Suprapubic skin (tissue), 4 donors: ENCODE measurements around the gene UBASH3A. TPM values are rescaled to one million over a fixed set of nuclear protein-coding genes. Genes with fewer than 3 reads are reported as not detected.

Experiments used
- DNase-seq, 2 donors: peaks; one replicate each; pipeline ENCODE4 v3.0.0-alpha.2; 2019; ENCODE audit warnings: low spot score in 2 of 2
- H3K27ac ChIP-seq: fragments of 200-600 bp; sonication (generic); one replicate; pipeline ENCODE4 v1.5.1; 2019
- H3K27me3 ChIP-seq: fragments of 200-600 bp; sonication (generic); one replicate; pipeline ENCODE4 v1.5.1; 2019
- H3K36me3 ChIP-seq: fragments of 200-600 bp; sonication (generic); one replicate; pipeline ENCODE4 v1.5.1; 2019
- H3K4me1 ChIP-seq: fragments of 200-600 bp; sonication (generic); one replicate; pipeline ENCODE4 v1.5.1; 2019
- H3K4me3 ChIP-seq: fragments of 200-600 bp; sonication (generic); one replicate; pipeline ENCODE4 v1.5.1; 2019; ENCODE audit warnings: mild to moderate bottlenecking
- H3K9me3 ChIP-seq: fragments of 200-600 bp; sonication (generic); one replicate; pipeline ENCODE4 v1.5.1; 2019
- EP300 ChIP-seq: sonication (generic); formaldehyde crosslinking; IDR thresholded peaks from one replicate; pipeline ENCODE4 v1.6.1; 2017; ENCODE audit warnings: antibody characterized with exemption
- POLR2A ChIP-seq, 2 donors: fragments of 450-650 bp; IDR thresholded peaks; one replicate each; pipeline ENCODE4 v1.6.1; 2017; ENCODE audit warnings: antibody characterized with exemption in 2 of 2, mild to moderate bottlenecking in 2 of 2, moderate library complexity in 2 of 2
- POLR2AphosphoS5 ChIP-seq, 3 donors: sonication (generic); formaldehyde crosslinking; IDR thresholded peaks; one replicate each; pipeline ENCODE4 v1.6.1; 2017; ENCODE audit warnings: antibody characterized with exemption in 3 of 3
- WGBS: methylation state at CpG from one replicate; pipeline ENCODE4 v1.1.5; 2018; 5-methylcytosine and 5-hydroxymethylcytosine counted together
- total RNA-seq, 4 donors: library from RNA; depleted of rRNA; stranded (reverse); fragments of >200 nt; gene quantifications; one replicate each; pipeline ENCODE4 v1.1.0, GENCODE V29; 2016
- TF ChIP-seq, protein P1 (sequence below), 2 donors: fragments of 200-600 bp in 1 of 2; fragments of 450-650 bp in 1 of 2; sonication (generic) in 1 of 2; IDR thresholded peaks; one replicate each; pipeline ENCODE4 v1.5.1; 2016 to 2019; ENCODE audit warnings: antibody characterized with exemption in 2 of 2, mild to moderate bottlenecking in 1 of 2, moderate library complexity in 1 of 2

UBASH3A gene
- total RNA-seq, 4 donors from 2014 or later: 0.36 to 1.0 (median 0.47) TPM; not detected in 1

DNA sequence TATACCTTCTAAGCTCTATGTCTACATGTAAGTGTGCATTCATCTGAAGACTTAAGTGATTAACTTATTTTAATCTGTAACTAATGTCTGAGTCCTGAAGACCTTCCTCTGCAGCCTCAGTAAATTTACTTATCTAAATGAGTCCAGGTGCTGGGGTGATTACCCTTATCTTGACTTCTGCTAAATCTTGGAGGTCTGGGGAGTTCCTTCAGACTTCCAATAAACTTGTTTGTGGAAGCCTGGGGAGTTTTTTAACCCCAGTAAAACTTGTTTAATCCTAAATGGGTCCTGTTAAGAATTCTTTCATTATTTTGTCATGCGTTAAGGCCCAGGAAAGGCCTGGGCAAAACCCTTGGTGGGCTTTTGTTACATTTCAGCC lies 55.4 kb downstream of the UBASH3A start:
- Histone ChIP-seq H3K27ac (no peak overlapping the region), H3K4me1 (peaks cover 2% of the 10 kb centered on the region), H3K36me3 (no peaks in the 10 kb centered on the region), H3K9me3 (no peaks in the 10 kb centered on the region), H3K27me3 (no peaks in the 10 kb centered on the region), H3K4me3 (no peak overlapping the region)
- no peak for DNase-seq
- no peak for TF ChIP-seq POLR2A (IDR thresholded peaks at IDR 0.05)
- TF ChIP-seq EP300: no peak
- TF ChIP-seq, protein P1, sequence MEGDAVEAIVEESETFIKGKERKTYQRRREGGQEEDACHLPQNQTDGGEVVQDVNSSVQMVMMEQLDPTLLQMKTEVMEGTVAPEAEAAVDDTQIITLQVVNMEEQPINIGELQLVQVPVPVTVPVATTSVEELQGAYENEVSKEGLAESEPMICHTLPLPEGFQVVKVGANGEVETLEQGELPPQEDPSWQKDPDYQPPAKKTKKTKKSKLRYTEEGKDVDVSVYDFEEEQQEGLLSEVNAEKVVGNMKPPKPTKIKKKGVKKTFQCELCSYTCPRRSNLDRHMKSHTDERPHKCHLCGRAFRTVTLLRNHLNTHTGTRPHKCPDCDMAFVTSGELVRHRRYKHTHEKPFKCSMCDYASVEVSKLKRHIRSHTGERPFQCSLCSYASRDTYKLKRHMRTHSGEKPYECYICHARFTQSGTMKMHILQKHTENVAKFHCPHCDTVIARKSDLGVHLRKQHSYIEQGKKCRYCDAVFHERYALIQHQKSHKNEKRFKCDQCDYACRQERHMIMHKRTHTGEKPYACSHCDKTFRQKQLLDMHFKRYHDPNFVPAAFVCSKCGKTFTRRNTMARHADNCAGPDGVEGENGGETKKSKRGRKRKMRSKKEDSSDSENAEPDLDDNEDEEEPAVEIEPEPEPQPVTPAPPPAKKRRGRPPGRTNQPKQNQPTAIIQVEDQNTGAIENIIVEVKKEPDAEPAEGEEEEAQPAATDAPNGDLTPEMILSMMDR (IDR thresholded peaks at IDR 0.05): no peak
- TF ChIP-seq POLR2AphosphoS5 (IDR thresholded peaks at IDR 0.05): no peak
- 100% methylated on average over 1 of the region's 1 CpG for WGBS

DNA sequence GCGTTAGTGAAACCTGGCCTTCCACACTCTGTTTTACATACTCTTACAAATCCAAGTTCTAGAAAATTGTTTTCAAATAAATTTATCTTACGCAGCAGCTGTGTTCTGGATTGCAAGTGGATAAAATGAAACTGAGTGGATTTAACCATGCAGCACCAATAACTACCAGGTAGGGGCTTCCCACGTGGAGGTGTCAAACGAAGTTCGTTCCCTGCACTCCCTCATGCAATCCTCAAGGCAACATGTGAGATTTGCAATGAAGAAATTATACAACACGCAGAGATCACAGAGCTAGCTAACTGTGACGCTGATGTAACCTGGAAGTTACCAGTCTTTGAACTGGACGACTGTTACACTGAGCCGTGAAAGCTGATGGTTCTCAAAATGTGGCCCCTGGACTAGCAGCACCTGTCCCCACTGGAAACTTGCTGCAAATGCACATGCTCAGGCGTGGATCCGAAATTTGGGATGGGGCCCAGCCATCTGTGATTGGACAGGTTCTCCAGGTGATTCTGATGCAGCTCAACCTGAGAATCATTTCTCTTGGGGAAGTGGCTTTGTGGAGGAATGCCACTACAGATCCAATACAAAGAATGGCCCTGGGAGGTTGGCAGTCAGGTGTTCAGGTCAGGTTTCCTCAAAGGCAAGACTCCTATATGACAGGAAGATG lies 56.0 kb downstream of the UBASH3A start:
- WGBS: 87% methylated on average over 11 of the region's 11 CpGs
- H3K27ac ChIP-seq: no peak overlapping the region
- no peak overlapping the region for H3K4me3 ChIP-seq
- H3K36me3 ChIP-seq: no peaks in the 10 kb centered on the region
- peaks cover 3% of the 10 kb centered on the region for H3K4me1 ChIP-seq
- H3K27me3 ChIP-seq: no peaks in the 10 kb centered on the region
- DNase-seq: peak; percentile 15 to 43
- H3K9me3 ChIP-seq: no peaks in the 10 kb centered on the region
- no peak for TF ChIP-seq EP300
- TF ChIP-seq, protein P1 (IDR thresholded peaks at IDR 0.05): no peak

DNA sequence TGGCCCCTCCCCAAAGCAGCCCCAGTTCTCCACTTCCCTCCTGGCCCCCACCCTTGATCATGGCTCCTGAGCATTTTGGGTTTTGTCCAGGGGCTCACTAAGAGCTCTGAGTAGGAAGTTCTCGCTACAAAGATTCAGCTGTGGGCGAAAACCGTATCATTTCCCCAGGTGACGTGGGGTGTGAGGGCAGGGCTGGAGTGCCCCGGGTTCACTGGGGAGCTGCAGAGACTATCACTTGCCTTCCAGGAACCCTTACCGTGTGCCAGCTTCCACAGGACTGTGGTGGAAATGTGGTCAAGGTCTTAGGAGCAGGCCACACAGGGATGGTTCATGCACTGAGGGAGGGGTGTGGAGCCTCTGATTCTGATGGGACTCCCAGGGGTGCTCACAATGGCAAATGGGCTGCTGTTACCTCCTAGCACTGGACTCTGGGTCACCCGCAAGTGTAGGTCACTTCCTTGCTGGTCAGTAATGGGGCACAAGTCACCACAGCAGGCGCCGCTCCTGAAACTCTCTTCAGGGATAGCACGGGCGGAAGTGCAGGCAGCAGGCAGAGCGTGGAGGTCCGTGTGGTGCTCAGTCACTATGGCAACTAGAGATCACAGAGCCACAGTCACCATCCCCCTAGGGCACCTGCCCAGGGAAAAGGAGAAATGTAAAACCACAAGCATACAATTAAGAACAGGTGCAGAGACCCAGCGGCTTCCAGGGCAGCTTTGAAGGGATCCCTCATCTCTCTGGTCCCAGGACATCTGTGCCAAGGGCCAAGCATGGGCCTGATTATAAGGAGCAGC lies 56.9 kb downstream of the UBASH3A start:
- TF ChIP-seq POLR2A (IDR thresholded peaks at IDR 0.05): no peak
- no peak for TF ChIP-seq EP300
- no peak for TF ChIP-seq POLR2AphosphoS5 (IDR thresholded peaks at IDR 0.05)
- TF ChIP-seq, protein P1 (IDR thresholded peaks at IDR 0.05): no peak
- no peaks in the 10 kb centered on the region for H3K9me3 ChIP-seq
- H3K4me1 ChIP-seq: peaks cover 3% of the 10 kb centered on the region
- H3K27ac ChIP-seq: no peak overlapping the region
- 76% methylated on average over 14 of the region's 14 CpGs for WGBS
- no peak overlapping the region for H3K4me3 ChIP-seq
- H3K36me3 ChIP-seq: no peaks in the 10 kb centered on the region
- peak; percentile 31 to 53 for DNase-seq
- H3K27me3 ChIP-seq: no peaks in the 10 kb centered on the region

DNA sequence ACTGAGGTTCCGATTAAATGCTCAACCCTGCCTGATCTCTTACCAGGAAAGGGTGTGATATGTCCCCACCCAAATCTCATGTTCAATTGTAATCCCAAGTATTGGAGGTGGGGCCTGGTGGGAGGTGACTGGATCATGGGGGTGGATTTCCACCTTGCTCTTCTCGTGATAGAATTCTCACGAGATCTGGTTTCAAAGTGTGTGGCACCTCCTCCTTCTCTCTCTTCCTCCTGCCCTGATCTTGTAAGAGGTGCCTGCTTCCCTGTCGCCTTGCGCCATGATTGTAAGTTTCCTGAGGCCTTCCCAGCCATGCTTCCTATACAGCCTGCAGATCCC lies 57.5 kb downstream of the UBASH3A start:
- TF ChIP-seq EP300: no peak
- no peak for TF ChIP-seq POLR2A (IDR thresholded peaks at IDR 0.05)
- TF ChIP-seq POLR2AphosphoS5 (IDR thresholded peaks at IDR 0.05): no peak
- TF ChIP-seq, protein P1 (IDR thresholded peaks at IDR 0.05): no peak
- no peaks in the 10 kb centered on the region for H3K36me3 ChIP-seq
- WGBS: 84% methylated on average over 5 of the region's 5 CpGs
- no peak overlapping the region for H3K27ac ChIP-seq
- peak; percentile 17 to 18 for DNase-seq
- no peaks in the 10 kb centered on the region for H3K27me3 ChIP-seq
- peaks cover 3% of the 10 kb centered on the region for H3K4me1 ChIP-seq
- H3K9me3 ChIP-seq: no peaks in the 10 kb centered on the region
- no peak overlapping the region for H3K4me3 ChIP-seq
